SK-N-MC (cell line): ENCODE results near the gene TIMMDC1.

Experiments
- EZH2 ChIP-seq: fragments of 200-600 bp; sonication (generic); IDR thresholded peaks from one replicate; pipeline ENCODE4 v1.6.1; 2017; ENCODE audit warnings: antibody characterized with exemption
- FOXP2 ChIP-seq: optimal IDR thresholded peaks from 2 replicates; pipeline ENCODE3; 2011; ENCODE audit warnings: mild to moderate bottlenecking, moderate library complexity; ENCODE audit not compliant: insufficient read depth; ENCODE audit errors: extremely low read length, control extremely low read depth
- POLR2AphosphoS5 ChIP-seq: IDR thresholded peaks from 2 replicates; pipeline ENCODE4 v1.6.1; 2012; ENCODE audit warnings: mild to moderate bottlenecking, low read depth, low read length, borderline replicate concordance

DNA sequence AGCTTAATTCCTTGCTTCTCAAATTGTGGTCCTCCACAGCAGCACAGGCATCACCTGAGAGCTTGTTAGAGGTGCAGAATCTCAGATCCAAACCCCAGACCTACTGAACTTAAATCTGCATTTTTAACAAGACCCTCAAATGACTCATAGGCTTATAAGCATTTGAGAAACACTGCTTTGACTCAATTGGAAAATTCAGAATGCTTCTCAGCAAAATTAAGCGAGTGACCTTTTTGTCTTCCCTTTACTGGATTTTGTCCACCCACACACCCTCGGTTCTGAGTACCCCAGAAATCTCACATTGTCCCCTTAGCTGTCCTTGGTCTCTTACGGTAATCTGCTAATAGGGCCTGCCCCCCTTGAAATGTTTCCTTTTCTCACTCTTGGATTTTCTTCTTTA lies 43.2 kb downstream of the TIMMDC1 start:
- TF ChIP-seq POLR2AphosphoS5 (no peak), EZH2 (no peak), FOXP2 (no peak)
